Astrocyte (in vitro differentiated cells and primary cell): ENCODE data around the gene CRHR1.

Source experiments
- CTCF ChIP-seq: IDR thresholded peaks from 2 replicates; pipeline ENCODE4 v1.5.1; 2011; ENCODE audit warnings: low read depth, mild to moderate bottlenecking, inconsistent platforms, low read length, moderate library complexity; ENCODE audit not compliant: insufficient read depth
- EZH2 ChIP-seq: IDR thresholded peaks from 2 replicates; pipeline ENCODE4 v1.6.1; 2012; ENCODE audit warnings: mild to moderate bottlenecking, low read length, inconsistent platforms; ENCODE audit not compliant: insufficient read depth

DNA sequence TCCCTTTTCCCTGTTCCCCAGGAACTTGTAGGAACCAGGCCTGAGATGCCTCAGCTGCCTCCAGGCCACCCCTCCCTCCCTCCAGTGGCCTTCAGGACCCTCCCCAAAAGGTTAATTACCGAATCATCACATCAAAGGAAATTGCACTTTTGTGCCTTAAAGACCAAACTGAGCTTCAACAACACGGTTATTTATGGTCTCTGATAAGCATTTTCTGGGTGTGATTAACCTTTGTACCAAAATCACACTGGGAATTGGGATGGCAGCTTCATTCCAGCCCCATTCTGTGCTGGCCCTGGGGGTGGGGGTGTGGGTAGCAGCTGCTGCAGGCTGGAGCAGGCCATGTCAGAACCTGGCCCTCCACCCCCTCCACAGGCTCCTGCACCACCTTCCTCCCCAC is 16.7 kb downstream of the CRHR1 start:
- no peak for TF ChIP-seq EZH2
- no peak for TF ChIP-seq CTCF
